Neuronal stem cell (in vitro differentiated cells): ENCODE data around the gene PNMA1.

Source experiments
- DNase-seq: peaks from one replicate; pipeline ENCODE4 v3.0.0-alpha.2; 2013; ENCODE audit warnings: low spot score
- H2AFZ ChIP-seq: one replicate; pipeline ENCODE4 v1.6.1; 2013; ENCODE audit warnings: mild to moderate bottlenecking, low read length, inconsistent platforms
- H2AK5ac ChIP-seq: 2 replicates; pipeline ENCODE4 v1.6.1; 2013; ENCODE audit warnings: low read depth, mild to moderate bottlenecking, inconsistent platforms, low read length, moderate library complexity, mixed read lengths
- H2BK120ac ChIP-seq: 2 replicates; pipeline ENCODE4 v1.6.1; 2013; ENCODE audit warnings: low read depth, mild to moderate bottlenecking, inconsistent platforms, low read length, moderate library complexity, mixed read lengths
- H2BK12ac ChIP-seq: one replicate; pipeline ENCODE4 v1.6.1; 2013; ENCODE audit warnings: low read length, inconsistent platforms
- H2BK15ac ChIP-seq: 2 replicates; pipeline ENCODE4 v1.6.1; 2013; ENCODE audit warnings: mild to moderate bottlenecking, low read length, inconsistent platforms, mixed read lengths
- H2BK5ac ChIP-seq: one replicate; pipeline ENCODE4 v1.6.1; 2013; ENCODE audit warnings: inconsistent platforms, mild to moderate bottlenecking, low read length, moderate library complexity
- H3K14ac ChIP-seq: one replicate; pipeline ENCODE4 v1.6.1; 2013; ENCODE audit warnings: low read length, inconsistent platforms
- H3K18ac ChIP-seq: 2 replicates; pipeline ENCODE4 v1.6.1; 2013; ENCODE audit warnings: low read length, inconsistent platforms
- H3K23ac ChIP-seq: 2 replicates; pipeline ENCODE4 v1.6.1; 2013; ENCODE audit warnings: low read depth, mild to moderate bottlenecking, mixed read lengths, low read length, inconsistent platforms; ENCODE audit not compliant: poor library complexity
- H3K27ac ChIP-seq: replicated peaks from 3 replicates; pipeline ENCODE4 v1.5.1; 2013; ENCODE audit warnings: low read length, inconsistent platforms
- H3K27me3 ChIP-seq, 3 experiments: 2 replicates each; pipeline ENCODE4 v1.6.1; 2013; ENCODE audit warnings: low read length in 3 of 3, mild to moderate bottlenecking in 2 of 3, inconsistent platforms in 1 of 3, low read depth in 1 of 3, mixed read lengths in 1 of 3, moderate library complexity in 1 of 3; ENCODE audit not compliant: control insufficient read depth in 3 of 3, insufficient read depth in 3 of 3
- H3K36me3 ChIP-seq, 2 donors: replicated peaks in 1 of 2; 2 replicates each; pipeline ENCODE4 v1.6.1; 2013; ENCODE audit warnings: low read length in 2 of 2; ENCODE audit not compliant: control insufficient read depth in 2 of 2, insufficient read depth in 2 of 2
- H3K4ac ChIP-seq: 2 replicates; pipeline ENCODE4 v1.6.1; 2013; ENCODE audit warnings: inconsistent platforms, mild to moderate bottlenecking, low read length, moderate library complexity
- H3K4me1 ChIP-seq, 2 donors: 1 replicate in 1 of 2; 2 replicates in 1 of 2; pipeline ENCODE4 v1.6.1; 2013; ENCODE audit warnings: low read length in 2 of 2, low read depth in 1 of 2; ENCODE audit not compliant: control insufficient read depth in 2 of 2, insufficient read depth in 1 of 2
- H3K4me2 ChIP-seq: one replicate; pipeline ENCODE4 v1.6.1; 2013; ENCODE audit warnings: mild to moderate bottlenecking, low read length, inconsistent platforms; ENCODE audit not compliant: insufficient read depth, poor library complexity, severe bottlenecking
- H3K4me3 ChIP-seq, 2 donors: 2 replicates each; pipeline ENCODE4 v1.5.1; 2013; ENCODE audit warnings: low read length in 2 of 2, mild to moderate bottlenecking in 2 of 2, inconsistent platforms in 1 of 2, moderate library complexity in 1 of 2
- H3K79me1 ChIP-seq: one replicate; pipeline ENCODE4 v1.6.1; 2013; ENCODE audit warnings: low read depth, mild to moderate bottlenecking, inconsistent platforms, low read length, moderate library complexity
- H3K9ac ChIP-seq: one replicate; pipeline ENCODE4 v1.6.1; 2013; ENCODE audit warnings: mild to moderate bottlenecking, low read depth, low read length, inconsistent platforms; ENCODE audit not compliant: poor library complexity
- H3K9me3 ChIP-seq, 2 donors: replicated peaks in 1 of 2; 2 replicates each; pipeline versions ENCODE3 to v1.6.1; 2013; ENCODE audit warnings: low read length in 2 of 2, mild to moderate bottlenecking in 2 of 2, inconsistent platforms in 1 of 2, low read depth in 1 of 2, mixed read lengths in 1 of 2, moderate library complexity in 1 of 2; ENCODE audit not compliant: control insufficient read depth in 2 of 2, insufficient read depth in 1 of 2
- H4K8ac ChIP-seq: one replicate; pipeline ENCODE4 v1.6.1; 2013; ENCODE audit warnings: low read depth, mild to moderate bottlenecking, inconsistent platforms, low read length, moderate library complexity
- H4K91ac ChIP-seq: one replicate; pipeline ENCODE4 v1.6.1; 2013; ENCODE audit warnings: low read length, low read depth, mild to moderate bottlenecking, inconsistent platforms; ENCODE audit not compliant: poor library complexity
- WGBS, 2 donors: extraction: QIAGEN DNeasy Blood & Tissue Kit; methylation state at CpG; one replicate each; pipeline ENCODE4 v1.1.7; 2013; ENCODE audit warnings: missing lambda C conversion rate in 2 of 2, mixed read lengths in 1 of 2; ENCODE audit not compliant: insufficient read length in 2 of 2, insufficient replicate concordance in 1 of 2; ENCODE audit errors: extremely low coverage in 2 of 2; 5-methylcytosine and 5-hydroxymethylcytosine counted together

Gene PNMA1

GRCh38 chr14:73674986-73675385 lies 39.2 kb downstream of the PNMA1 start:
- no peaks in the 10 kb centered on the region for H3K79me1 ChIP-seq
- no peak for DNase-seq
- H2BK120ac ChIP-seq, result no peak overlapping the region
- no peak overlapping the region for H3K9ac ChIP-seq
- H3K9me3 ChIP-seq, result no peaks in the 10 kb centered on the region
- no CpG with 5 or more reads among the region's 3 CpGs for WGBS, 2 donors
- no peak overlapping the region for H2BK15ac ChIP-seq
- no peak overlapping the region for H3K27ac ChIP-seq
- no peak overlapping the region for H2BK5ac ChIP-seq
- H3K14ac ChIP-seq, result no peak overlapping the region
- H4K91ac ChIP-seq, result no peak overlapping the region
- no peaks in the 10 kb centered on the region for H3K27me3 ChIP-seq
- H3K4ac ChIP-seq, result no peak overlapping the region
- H3K23ac ChIP-seq, result no peak overlapping the region
- H3K4me1 ChIP-seq, result no peaks in the 10 kb centered on the region
- H3K4me3 ChIP-seq, result no peak overlapping the region
- H2AK5ac ChIP-seq, result no peak overlapping the region
- no peak overlapping the region for H3K18ac ChIP-seq
- H2AFZ ChIP-seq, result no peak overlapping the region
- no peak overlapping the region for H4K8ac ChIP-seq
- H3K4me2 ChIP-seq, result no peak overlapping the region
- H3K36me3 ChIP-seq, result peaks cover 0 to 7% of the 10 kb centered on the region in 2 donors
- H2BK12ac ChIP-seq, result no peak overlapping the region

GRCh38 chr14:73667854-73668253 lies 46.3 kb downstream of the PNMA1 start:
- no peaks in the 10 kb centered on the region for H3K79me1 ChIP-seq
- no peak overlapping the region for H3K4me2 ChIP-seq
- H3K23ac ChIP-seq, result no peak overlapping the region
- H3K9ac ChIP-seq, result no peak overlapping the region
- H3K36me3 ChIP-seq, result peaks cover 0 to 10% of the 10 kb centered on the region in 2 donors
- no peak overlapping the region for H3K4ac ChIP-seq
- H2BK5ac ChIP-seq, result no peak overlapping the region
- no peak for DNase-seq
- no peak overlapping the region for H3K4me3 ChIP-seq
- no peak overlapping the region for H2BK12ac ChIP-seq
- no peak overlapping the region for H4K8ac ChIP-seq
- H3K27ac ChIP-seq, result no peak overlapping the region
- no peaks in the 10 kb centered on the region for H3K27me3 ChIP-seq
- H3K14ac ChIP-seq, result no peak overlapping the region
- no peaks in the 10 kb centered on the region for H3K9me3 ChIP-seq
- no peak overlapping the region for H2AFZ ChIP-seq
- no peak overlapping the region for H2BK15ac ChIP-seq
- H3K4me1 ChIP-seq, result no peaks in the 10 kb centered on the region
- 100% methylated on average over 1 of the region's 3 CpGs for WGBS, 2 donors
- no peak overlapping the region for H4K91ac ChIP-seq
- no peak overlapping the region for H2BK120ac ChIP-seq
- no peak overlapping the region for H3K18ac ChIP-seq
- H2AK5ac ChIP-seq, result no peak overlapping the region

GRCh38 chr14:73666583-73666982 lies 47.6 kb downstream of the PNMA1 start:
- Histone ChIP-seq H3K4me3 (no peak overlapping the region), H3K27me3 (no peaks in the 10 kb centered on the region), H2AK5ac (no peak overlapping the region), H3K27ac (no peak overlapping the region), H4K8ac (no peak overlapping the region), H3K9me3 (peaks cover 0 to 8% of the 10 kb centered on the region in 2 donors), H2BK5ac (no peak overlapping the region), H3K4ac (no peak overlapping the region), H3K79me1 (no peaks in the 10 kb centered on the region), H3K4me2 (no peak overlapping the region), H3K23ac (no peak overlapping the region), H3K9ac (no peak overlapping the region), H2BK15ac (no peak overlapping the region), H2BK120ac (no peak overlapping the region), H2BK12ac (no peak overlapping the region), H3K18ac (no peak overlapping the region), H3K36me3 (peaks cover 2 to 16% of the 10 kb centered on the region in 2 donors), H4K91ac (no peak overlapping the region), H2AFZ (no peak overlapping the region), H3K14ac (no peak overlapping the region), H3K4me1 (no peaks in the 10 kb centered on the region)
- DNase-seq, result no peak
- WGBS, 2 donors, result no CpG with 5 or more reads among the region's 5 CpGs

- H2AK5ac ChIP-seq, result no peak overlapping the region
- H3K4me2 ChIP-seq, result no peak overlapping the region
- no peak overlapping the region for H4K8ac ChIP-seq
- H3K4ac ChIP-seq, result no peak overlapping the region
- peaks cover 0 to 8% of the 10 kb centered on the region in 2 donors for H3K9me3 ChIP-seq
- H3K23ac ChIP-seq, result no peak overlapping the region
- no peak overlapping the region for H3K9ac ChIP-seq
- H3K36me3 ChIP-seq, result peaks cover 2 to 17% of the 10 kb centered on the region in 2 donors
- no peaks in the 10 kb centered on the region for H3K27me3 ChIP-seq
- H3K79me1 ChIP-seq, result no peaks in the 10 kb centered on the region
- no peak overlapping the region for H3K14ac ChIP-seq
- H2BK5ac ChIP-seq, result no peak overlapping the region
- DNase-seq, result no peak
- no peak overlapping the region for H4K91ac ChIP-seq
- H2BK15ac ChIP-seq, result no peak overlapping the region
- H3K4me1 ChIP-seq, result no peaks in the 10 kb centered on the region
- H3K27ac ChIP-seq, result no peak overlapping the region
- H2BK120ac ChIP-seq, result no peak overlapping the region
- H2AFZ ChIP-seq, result no peak overlapping the region
- no peak overlapping the region for H3K18ac ChIP-seq
- no peak overlapping the region for H2BK12ac ChIP-seq
- H3K4me3 ChIP-seq, result no peak overlapping the region
- no CpG with 5 or more reads among the region's 2 CpGs for WGBS, 2 donors
Measured at GRCh38 chr14:73665130-73665529, 49.1 kb downstream of the PNMA1 start.
